DMS153 treated with DMSO at 0.1 percent for 48 hours (cell line): ENCODE data around the gene BRICD5.
"Not testable (repeated sequence)": the region's sequence is repeated elsewhere in the genome, so short reads cannot be mapped to it uniquely, and the experiment has no call there.

Experiments
- DNase-seq: peaks from one replicate; lab custom pipeline; 2025; ENCODE audit not compliant: unreplicated experiment; lab: John Stamatoyannopoulos, UW

BRICD5 gene

DNA sequence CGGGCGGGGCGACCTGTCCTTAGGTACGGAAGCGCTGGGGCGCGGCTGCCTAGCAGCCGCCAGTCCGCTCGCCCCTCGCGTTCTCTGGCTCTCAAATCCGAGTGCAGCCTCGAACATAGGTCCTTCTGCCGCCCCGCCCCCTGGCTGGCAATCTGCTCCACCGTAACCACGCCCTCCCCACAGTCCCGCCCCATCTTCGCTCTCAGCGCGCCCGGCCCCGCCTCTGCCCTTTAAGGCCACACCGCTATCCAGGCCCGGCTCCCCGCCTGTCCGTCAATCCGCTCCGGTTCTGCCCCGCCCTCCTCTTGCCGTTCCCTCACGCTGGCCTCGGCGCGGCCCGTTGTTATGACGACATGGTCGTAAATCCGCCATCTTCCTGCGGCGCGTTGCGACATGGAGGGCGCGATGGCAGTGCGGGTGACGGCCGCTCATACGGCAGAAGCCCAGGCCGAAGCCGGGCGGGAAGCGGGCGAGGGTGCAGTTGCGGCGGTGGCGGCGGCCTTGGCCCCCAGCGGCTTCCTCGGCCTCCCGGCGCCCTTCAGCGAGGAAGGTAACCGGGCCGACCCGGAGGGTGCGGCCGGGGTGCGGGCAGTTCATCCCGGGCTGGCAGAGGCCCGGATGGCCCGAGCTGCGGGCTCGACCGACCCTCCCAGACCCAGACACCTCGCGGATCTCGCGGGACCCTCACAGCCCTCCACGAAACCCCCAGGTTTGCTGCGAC lies 12.7 kb upstream of the BRICD5 start, which contains the start of gene E4F1:
TSS of gene E4F1 (plus strand) at position 371 of the 721 bp plus-strand sequence. CDS start at position 394, 23 bp downstream.
- DNase-seq = peak; percentile 99

DNA sequence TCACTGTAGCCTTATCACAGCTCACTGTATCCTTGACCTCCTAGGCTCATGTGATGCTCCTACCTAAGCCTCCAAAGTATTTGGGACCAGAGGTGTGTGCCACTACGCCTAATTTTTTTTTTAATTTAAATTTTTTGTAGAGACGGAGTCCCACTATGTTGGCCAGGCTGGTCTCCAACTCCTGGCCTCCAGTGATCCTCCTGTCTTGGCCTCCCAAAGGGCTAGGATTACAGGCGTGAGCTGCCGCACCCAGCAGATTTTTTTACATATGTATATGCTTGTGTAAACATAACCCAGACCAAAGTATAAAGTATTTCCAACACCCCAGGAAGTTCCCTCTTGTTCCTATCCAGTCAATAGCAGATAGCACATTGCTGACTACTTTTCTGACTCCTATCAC lies 5.7 kb upstream of the BRICD5 start:
- DNase-seq = no peak

GRCh38 chr16:2214719-2214968 lies 4.0 kb upstream of the BRICD5 start, which contains the start of gene PGP:
Gene PGP, minus strand, starts transcription at chr16:2214840. Its CDS starts 63 bp downstream, at chr16:2214777.
- DNase-seq = no peak

- no peak for DNase-seq
Observed at GRCh38 chr16:2213817-2214718, 3.4 kb upstream of the BRICD5 start.

GRCh38 chr16:2212362-2213324 lies 2.0 kb upstream of the BRICD5 start:
- DNase-seq = no peak

GRCh38 chr16:2211923-2212347 lies 1.3 kb upstream of the BRICD5 start:
- DNase-seq = no peak

GRCh38 chr16:2210009-2210332 lies 692 bp downstream of the BRICD5 start:
- DNase-seq = no peak

DNA sequence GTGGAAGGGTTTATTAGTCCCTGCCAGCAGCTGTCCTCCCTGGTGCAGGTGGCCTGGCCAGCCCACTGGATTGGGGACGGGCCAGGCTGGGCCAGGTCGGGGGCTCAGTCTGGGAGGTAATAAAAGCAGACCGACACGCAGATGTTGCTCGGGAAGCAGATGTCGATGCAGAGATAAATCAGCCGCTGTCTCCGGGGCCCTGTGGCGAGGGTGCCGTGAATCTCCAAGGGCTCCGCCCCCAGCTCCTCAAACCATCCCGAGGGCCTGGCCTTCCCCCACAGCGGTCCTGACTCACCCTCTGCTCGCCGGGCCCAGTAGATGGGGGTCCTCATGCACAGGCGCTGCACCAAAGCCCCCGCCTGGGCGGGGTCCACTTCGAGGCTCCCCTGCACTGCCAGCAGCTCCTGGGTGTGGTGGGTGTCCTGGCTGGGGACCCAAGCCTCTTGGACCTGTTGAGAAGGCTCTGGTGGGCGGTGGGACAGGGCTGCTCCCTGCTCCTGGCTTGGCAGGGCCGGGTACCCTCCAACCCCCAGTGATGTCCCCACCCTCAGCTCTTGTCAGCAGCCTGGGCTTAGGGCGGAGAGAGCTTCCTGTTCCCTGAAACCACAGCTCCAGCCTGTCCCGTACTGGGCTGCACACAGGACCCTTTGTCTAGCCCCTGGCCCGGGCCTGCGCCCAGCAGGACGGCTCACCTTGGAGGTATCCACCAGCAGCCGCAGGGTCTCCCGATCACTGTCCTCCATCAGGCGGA lies 1.2 kb downstream of the BRICD5 start:
- no peak for DNase-seq

GRCh38 chr16:2208772-2209171 lies 1.9 kb downstream of the BRICD5 start:
- no peak for DNase-seq

- no peak for DNase-seq
Observed at GRCh38 chr16:2208308-2208707, 2.4 kb downstream of the BRICD5 start.

DNA sequence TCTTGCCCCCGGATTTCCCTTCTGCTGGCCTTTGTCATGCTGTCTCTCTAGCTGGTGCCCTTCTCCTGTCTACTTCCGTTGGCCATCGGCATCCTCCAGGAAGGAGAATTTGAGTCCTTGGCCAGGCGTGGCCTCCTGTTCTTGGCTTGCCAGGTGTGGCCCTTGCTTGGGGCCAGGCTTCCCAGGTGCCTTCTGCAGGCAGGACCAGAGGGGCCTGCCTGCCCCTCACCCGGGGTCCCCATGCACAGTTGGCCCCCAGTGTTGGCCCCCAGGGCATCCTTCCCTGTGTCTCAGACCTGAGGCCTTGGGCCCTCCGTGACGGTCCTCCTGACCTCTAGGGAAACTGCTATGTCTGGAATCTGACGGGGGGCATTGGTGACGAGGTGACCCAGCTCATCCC lies 2.8 kb downstream of the BRICD5 start:
- DNase-seq = no peak

GRCh38 chr16:2206780-2207433 lies 3.8 kb downstream of the BRICD5 start:
- no peak for DNase-seq

DNA sequence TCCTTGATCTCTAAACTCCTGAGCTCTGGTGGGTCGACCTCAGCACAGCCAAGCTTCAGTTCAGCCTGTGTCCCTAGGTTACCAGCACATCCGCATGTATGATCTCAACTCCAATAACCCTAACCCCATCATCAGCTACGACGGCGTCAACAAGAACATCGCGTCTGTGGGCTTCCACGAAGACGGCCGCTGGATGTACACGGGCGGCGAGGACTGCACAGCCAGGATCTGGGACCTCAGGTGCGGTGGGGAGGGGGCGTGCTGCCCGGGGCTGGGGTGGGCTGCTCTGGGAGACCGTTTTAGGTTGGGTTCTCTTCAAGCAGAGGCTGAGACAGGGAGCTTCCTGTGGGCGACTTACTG lies 4.3 kb downstream of the BRICD5 start:
- DNase-seq = no peak

GRCh38 chr16:2205967-2206313 lies 4.7 kb downstream of the BRICD5 start:
- no peak for DNase-seq

DNA sequence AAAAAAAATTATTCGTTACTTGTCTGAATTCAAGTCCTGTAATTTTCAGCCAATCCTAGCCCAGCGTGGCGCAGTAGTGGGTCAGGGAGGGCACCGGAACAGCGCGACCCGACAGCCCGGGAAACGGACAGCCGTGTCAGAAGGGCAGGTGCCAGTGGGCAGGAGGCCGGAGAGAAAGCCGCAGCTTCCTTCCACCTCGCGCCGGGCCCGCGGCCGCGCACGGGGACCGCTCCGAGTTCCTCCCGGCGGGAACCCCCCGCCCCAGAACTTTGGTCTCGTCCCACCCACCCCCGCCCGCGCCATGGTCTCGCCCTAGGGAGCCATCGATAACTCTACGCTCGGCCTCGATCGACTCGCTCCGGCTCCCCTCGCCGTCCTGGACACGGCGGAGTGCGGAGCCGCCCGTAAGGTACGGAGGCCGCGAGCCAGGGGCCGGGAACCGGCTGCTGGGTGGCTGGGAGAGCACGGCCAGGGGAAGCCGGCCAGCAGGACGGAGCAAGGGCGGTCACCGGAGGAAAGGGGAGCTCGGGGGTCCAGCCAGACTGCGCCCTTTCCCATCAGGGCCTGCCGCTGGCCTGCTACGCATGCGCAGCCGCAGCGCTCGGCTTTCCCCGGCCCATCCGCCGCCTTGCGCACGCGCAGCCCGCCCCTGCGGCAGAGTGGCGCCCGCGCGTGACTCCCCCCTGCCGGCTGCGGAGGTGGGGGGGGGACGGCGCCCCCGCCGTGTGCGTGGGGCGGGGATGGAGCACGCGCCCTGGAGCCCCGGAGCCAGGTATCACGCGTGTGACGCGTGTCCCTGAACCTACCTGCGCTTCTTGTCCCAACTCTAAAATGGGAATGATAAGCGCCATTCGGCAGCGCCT lies 5.3 kb downstream of the BRICD5 start, which contains the start of gene MLST8:
TSS of gene MLST8 (plus strand) at position 351 of the 863 bp plus-strand sequence. CDS start 632 bp downstream, outside the sequence.
- peak; percentile 62 for DNase-seq

DNA sequence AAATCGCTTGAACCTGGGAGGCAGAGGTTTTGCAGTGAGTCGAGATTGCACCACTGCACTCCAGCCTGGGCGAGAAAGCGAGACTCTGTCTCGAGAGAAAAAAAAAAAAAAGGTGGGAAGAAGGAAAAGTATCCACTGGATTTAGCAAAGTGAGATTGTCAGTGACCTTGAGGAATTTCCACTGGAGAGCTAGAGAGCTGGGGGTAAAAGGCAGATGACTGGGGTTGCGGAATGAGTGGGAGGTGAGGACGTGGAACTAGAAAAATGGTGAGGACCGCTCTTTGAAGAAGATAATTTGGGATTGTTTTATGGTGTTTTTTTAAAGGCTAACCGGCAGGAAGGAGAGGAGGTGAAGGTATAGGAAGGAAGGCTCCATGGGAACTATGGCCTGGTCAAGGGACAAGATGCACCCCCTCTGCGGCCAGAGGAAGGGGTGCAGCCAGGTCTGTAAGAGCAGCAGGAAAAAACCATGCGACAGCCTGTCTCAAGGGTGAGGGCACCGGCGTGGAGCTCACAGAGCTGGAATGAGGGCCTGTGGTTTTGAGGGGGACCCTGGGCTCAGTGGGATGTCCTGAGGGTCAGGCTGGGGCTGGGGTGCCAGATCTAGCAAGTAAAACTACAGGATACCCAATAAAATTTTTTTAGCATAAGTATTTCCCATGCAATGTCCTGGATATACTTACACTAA lies 6.1 kb downstream of the BRICD5 start:
- DNase-seq = no peak

- DNase-seq = not testable (repeated sequence)
Observed at GRCh38 chr16:2203119-2203688, 7.5 kb downstream of the BRICD5 start.

DNA sequence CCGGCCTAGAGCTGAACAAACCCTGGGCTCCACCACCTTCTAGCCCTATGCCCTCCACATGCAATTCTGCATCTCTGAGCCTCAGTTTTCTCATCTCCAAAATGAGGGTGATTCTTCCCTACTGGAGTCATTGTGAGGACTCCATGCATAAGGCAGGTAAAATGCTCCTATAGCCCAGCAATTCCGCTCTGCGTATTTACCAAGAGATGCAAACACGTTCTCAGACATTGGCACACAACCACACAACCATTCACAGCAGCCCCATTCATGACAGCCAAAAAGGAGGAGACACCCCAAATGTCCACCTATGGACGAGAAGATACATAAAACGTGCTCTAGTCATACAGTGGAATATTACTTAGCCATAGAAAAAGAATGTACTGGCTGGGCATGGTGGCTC lies 10.3 kb downstream of the BRICD5 start:
- no peak for DNase-seq
